ENCODE measurements around the gene NT5DC2. TPM values are rescaled to one million over a fixed set of nuclear protein-coding genes. Genes with fewer than 3 reads are reported as not detected.
A peak's percentile ranks its signal among the peaks of the same experiment; 100 is the strongest.

The NT5DC2 gene
- total RNA-seq, 3 donors from 2014 or later (not counting 1 experiment from before 2014, with no cell fraction given): 2.2 to 10.7 (median 2.2) TPM

GRCh38 chr3:52534281-52535183, 875 bp upstream of the NT5DC2 start:
- Histone ChIP-seq H3K4me1 (ENCODE audit: control insufficient read depth, insufficient read depth, low read length) (peaks cover 49% of the 10 kb centered on the region), H3K9me3 (ENCODE audit: control insufficient read depth, insufficient read depth, low read length) (no peaks in the 10 kb centered on the region), H3K36me3 (ENCODE audit: control insufficient read depth, insufficient read depth, low read length) (no peaks in the 10 kb centered on the region), H3K27me3 (ENCODE audit: control insufficient read depth, insufficient read depth, low read length) (no peaks in the 10 kb centered on the region), H3K4me3 (ENCODE audit: low read length) (no peak overlapping the region), H3K27ac (ENCODE audit: low read length) (no peak overlapping the region)
- peak overlapping the region; percentile 98 for H3K4me3 Mint-ChIP-seq
- no peaks in the 10 kb centered on the region for H3K9me3 Mint-ChIP-seq
- ATAC-seq: no peak
- H3K27me3 Mint-ChIP-seq (ENCODE audit: low read depth in 2 of 2): no peaks in the 10 kb centered on the region
- 87% methylated on average over 57 of the region's 57 CpGs for WGBS (ENCODE audit: insufficient coverage)
- intact Hi-C loops (cut with micrococcal nuclease): loop anchor here (5.0 kb wide), 1 partner anchor 77 kb away; the partner anchor contains the start of gene NISCH
- TF ChIP-seq CTCF (IDR thresholded peaks at IDR 0.05): no peak
- H3K36me3 Mint-ChIP-seq: no peaks in the 10 kb centered on the region
- DNase-seq: peak; percentile 14 to 18
- peaks cover 42 to 52% of the 10 kb centered on the region in 2 donors for H3K4me1 Mint-ChIP-seq
- peak overlapping the region; percentile 54 to 96 for H3K27ac Mint-ChIP-seq

- no peaks in the 10 kb centered on the region for H3K36me3 ChIP-seq (ENCODE audit: control insufficient read depth, insufficient read depth, low read length)
- no peak for TF ChIP-seq CTCF (IDR thresholded peaks at IDR 0.05)
- no peaks in the 10 kb centered on the region for H3K36me3 Mint-ChIP-seq
- no peaks in the 10 kb centered on the region for H3K27me3 Mint-ChIP-seq (ENCODE audit: low read depth in 2 of 2)
- H3K4me1 Mint-ChIP-seq: peaks cover 27 to 38% of the 10 kb centered on the region in 2 donors
- no peaks in the 10 kb centered on the region for H3K27me3 ChIP-seq (ENCODE audit: control insufficient read depth, insufficient read depth, low read length)
- DNase-seq (peak; percentile 40 to 55), ATAC-seq (no peak)
- intact Hi-C loops (cut with micrococcal nuclease): no loop called here
- no peak overlapping the region for H3K27ac ChIP-seq (ENCODE audit: low read length)
- no peaks in the 10 kb centered on the region for H3K9me3 ChIP-seq (ENCODE audit: control insufficient read depth, insufficient read depth, low read length)
- no peaks in the 10 kb centered on the region for H3K9me3 Mint-ChIP-seq
- H3K4me3 Mint-ChIP-seq: peak overlapping the region; percentile 85
- 3% methylated on average over 78 of the region's 78 CpGs for WGBS (ENCODE audit: insufficient coverage)
- H3K4me3 ChIP-seq (ENCODE audit: low read length): peak overlapping the region; percentile 37
- H3K4me1 ChIP-seq (ENCODE audit: control insufficient read depth, insufficient read depth, low read length): peaks cover 36% of the 10 kb centered on the region
- H3K27ac Mint-ChIP-seq: peak overlapping the region; percentile 59 to 75
Observed at GRCh38 chr3:52532838-52533622, 627 bp downstream of the NT5DC2 start.

GRCh38 chr3:52532517-52532837, 1.2 kb downstream of the NT5DC2 start:
- intact Hi-C loops (cut with micrococcal nuclease): no loop called here
- H3K9me3 Mint-ChIP-seq: no peaks in the 10 kb centered on the region
- peaks cover 22 to 32% of the 10 kb centered on the region in 2 donors for H3K4me1 Mint-ChIP-seq

More at GRCh38 chr3:52532517-52532837, 1.2 kb downstream of the NT5DC2 start:
- peak; percentile 26 to 67 for DNase-seq
- Mint-ChIP-seq H3K4me3 (peak overlapping the region; percentile 85), H3K27me3 (ENCODE audit: low read depth in 2 of 2) (no peaks in the 10 kb centered on the region), H3K27ac (peak overlapping the region; percentile 59 to 75), H3K36me3 (no peaks in the 10 kb centered on the region)
- Histone ChIP-seq H3K4me3 (ENCODE audit: low read length) (no peak overlapping the region), H3K27ac (ENCODE audit: low read length) (no peak overlapping the region), H3K4me1 (ENCODE audit: control insufficient read depth, insufficient read depth, low read length) (peaks cover 30% of the 10 kb centered on the region), H3K27me3 (ENCODE audit: control insufficient read depth, insufficient read depth, low read length) (no peaks in the 10 kb centered on the region), H3K9me3 (ENCODE audit: control insufficient read depth, insufficient read depth, low read length) (no peaks in the 10 kb centered on the region), H3K36me3 (ENCODE audit: control insufficient read depth, insufficient read depth, low read length) (no peaks in the 10 kb centered on the region)
- no peak for TF ChIP-seq CTCF (IDR thresholded peaks at IDR 0.05)
- ATAC-seq: no peak
- 34% methylated on average over 5 of the region's 5 CpGs for WGBS (ENCODE audit: insufficient coverage)
